Stimulated activated CD8-positive, alpha-beta memory T cell treated with anti-CD3 and anti-CD28 coated beads, Interleukin-2, amount 100 ng/mL, for 48 hours (primary cell): Measurements from ENCODE around the gene LCORL.
"Not testable (repeated sequence)": the region's sequence is repeated elsewhere in the genome, so short reads cannot be mapped to it uniquely, and the experiment has no call there.

Source experiments
- DNase-seq, 2 donors: peaks; one replicate each; pipeline ENCODE4 v3.0.0-alpha.2; 2020; ENCODE audit warnings: low read depth in 2 of 2

The LCORL gene

GRCh38 chr4:18020145-18020670, 1.3 kb downstream of the LCORL start:
- DNase-seq, result no peak

DNA sequence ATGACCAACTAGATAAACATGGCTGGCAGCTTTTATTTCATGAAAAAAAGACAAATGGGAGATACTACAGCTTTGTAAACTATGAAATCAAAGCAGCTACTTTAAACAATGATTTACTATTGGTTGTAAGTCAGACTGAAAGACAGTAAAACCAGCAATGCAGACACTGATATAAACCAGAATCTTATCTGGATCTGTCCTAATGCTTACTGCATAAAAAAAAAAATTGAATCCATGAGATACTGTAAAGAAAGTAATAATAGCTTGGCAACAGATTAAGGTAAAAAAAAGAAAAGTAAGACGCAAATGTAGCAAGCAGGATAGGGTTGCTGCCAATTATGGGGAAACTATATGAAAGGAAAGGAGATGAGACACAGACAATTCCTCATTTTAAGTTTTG, 7.3 kb downstream of the LCORL start:
- no peak for DNase-seq

- DNase-seq, result no peak
Measured at GRCh38 chr4:18012807-18013462, 8.6 kb downstream of the LCORL start.

DNA sequence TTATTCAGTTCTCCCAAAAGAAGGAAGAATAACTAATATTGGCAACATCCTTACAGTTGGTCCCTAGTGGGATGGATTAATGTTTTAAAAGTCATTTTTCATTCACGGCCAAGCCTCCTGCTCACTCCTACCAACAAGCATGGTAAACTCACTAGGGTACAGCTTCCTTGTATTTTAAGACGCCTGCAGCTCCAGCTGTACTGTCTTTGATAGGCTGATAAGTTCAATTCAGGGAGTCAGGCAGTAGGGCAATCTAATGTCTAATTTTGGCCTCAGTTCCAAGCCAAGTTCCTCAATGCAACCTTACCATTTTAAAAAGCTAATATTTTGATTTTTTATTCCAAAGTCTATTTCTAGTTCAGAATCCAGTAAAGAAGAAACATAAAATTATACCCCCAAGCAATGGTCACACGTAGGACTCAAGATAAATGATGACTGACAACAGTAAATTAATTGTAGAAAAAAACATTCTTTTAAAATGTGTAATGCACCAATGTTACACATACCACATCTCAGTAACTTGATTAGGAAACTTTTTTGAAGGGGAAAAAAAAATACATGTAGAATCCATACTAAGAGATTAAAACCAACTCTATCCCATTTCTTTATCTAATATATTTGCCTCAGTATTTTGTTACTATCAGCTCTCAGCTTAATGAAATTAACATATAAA, 9.3 kb downstream of the LCORL start:
- no peak for DNase-seq

GRCh38 chr4:18007625-18008024, 13.9 kb downstream of the LCORL start:
- no peak for DNase-seq

DNA sequence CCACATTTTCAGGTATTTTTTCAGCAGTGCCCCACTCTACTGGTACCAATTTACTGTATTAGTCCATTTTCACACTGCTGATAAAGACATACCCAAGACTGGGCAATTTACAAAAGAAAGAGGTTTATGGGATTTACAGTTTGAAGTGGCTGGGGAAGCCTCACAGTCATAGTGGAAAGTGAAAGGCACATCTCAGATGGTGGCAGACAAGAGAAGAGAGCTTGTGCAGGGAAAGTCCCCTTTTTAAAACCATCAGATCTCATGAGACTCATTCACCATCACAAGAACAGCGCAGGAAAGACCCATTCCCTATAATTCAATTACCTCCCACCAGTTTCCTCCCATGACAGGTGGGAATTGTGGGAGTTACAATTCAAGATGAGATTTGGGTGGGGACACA, 15.1 kb downstream of the LCORL start:
- not testable (repeated sequence) for DNase-seq

DNA sequence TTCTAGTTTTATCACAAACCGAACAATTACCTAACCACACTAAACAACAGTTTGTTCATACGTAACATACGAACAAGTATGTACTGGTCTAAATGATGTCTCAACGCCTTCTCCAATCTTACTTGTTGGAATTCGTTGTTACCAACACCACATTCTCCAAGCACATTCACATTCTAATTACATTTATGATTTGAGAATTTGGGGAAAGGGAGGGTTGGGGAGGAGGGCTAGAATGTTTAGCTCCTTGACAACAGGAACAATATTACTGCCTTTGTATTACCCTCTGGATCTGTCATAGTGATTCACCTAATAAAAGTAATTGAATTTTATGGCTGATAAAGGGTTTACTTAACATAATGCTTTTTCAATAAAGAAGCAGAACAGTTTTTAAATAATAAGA, 24.4 kb downstream of the LCORL start:
- DNase-seq, result no peak

DNA sequence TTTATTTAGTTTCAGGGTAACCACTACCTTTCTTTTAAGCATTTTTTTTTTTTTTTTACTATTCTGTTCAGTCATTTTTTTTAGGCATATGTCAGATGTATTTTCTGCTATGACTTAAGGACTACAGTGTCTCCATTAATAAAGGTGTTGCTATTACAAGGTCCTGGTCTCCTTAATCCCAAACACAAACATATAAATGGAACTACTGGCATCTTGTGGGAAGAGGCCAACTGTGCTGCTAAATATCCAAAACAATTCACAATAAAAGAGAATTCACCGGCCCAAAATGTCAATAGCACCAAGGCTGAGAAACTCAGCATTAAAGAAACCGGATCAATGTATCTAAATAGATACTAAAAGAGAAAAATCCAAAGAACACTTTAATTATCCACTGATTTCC, 26.4 kb downstream of the LCORL start:
- DNase-seq, result no peak

DNA sequence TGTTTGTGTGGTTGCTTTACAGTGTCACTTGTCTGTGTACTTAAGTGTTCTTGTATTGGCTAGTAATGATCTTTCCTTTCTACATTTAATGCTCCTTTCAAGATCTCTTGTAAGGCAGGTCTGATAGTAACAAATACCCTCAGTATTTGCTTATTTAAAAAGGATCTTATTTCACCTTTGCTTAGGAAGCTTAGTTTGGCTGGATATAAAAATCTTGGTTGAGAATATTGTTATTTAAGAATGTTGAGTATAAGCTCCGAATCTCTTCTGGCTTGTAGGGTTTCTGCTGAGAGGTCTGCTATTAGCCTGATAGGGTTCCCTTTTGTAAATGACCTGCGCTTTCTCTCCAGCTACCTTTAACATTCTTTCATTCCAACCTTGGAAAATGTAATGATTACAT, 35.7 kb downstream of the LCORL start:
- DNase-seq, result no peak

- no peak for DNase-seq
Measured at GRCh38 chr4:17981063-17981462, 40.5 kb downstream of the LCORL start.

DNA sequence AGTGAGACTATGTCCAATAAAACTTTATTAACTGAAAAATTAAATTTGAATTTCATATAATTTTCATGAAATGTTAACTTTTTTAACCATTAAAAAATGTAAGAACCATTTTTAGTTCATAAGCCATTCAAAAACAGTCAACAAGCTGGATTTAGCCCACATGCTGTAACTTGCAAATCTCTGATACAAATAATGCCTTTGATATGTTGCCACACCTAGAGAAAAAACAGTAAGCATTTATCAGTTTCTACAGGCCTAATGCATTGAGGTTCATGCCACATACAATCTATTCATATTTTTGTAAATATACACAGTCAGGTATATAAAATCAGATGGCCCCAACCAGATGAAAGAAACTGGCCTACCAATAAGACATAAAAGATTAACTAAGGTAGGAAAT, 52.8 kb downstream of the LCORL start:
- no peak for DNase-seq

GRCh38 chr4:17967078-17967477, 54.5 kb downstream of the LCORL start:
- no peak for DNase-seq

DNA sequence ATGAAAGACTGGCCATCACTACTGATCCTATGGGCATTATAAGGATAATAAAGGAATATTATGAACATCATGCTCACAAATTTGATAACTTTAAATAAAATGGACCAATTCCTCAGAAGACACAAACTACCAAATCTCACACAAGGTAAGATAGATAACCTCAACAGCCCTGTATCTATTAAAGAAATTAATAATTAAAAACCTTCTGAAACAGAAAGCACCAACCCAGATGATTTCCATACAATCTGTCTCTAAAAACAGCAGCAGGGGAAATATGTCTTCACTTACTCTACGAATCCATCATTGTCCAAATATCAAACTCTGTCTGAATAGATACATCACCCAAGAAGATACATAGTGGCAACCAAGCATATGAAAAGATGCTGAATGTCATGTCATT, 55.2 kb downstream of the LCORL start:
- no peak for DNase-seq

- no peak for DNase-seq
Measured at GRCh38 chr4:17964576-17964975, 57.0 kb downstream of the LCORL start.

- DNase-seq, result no peak
Measured at GRCh38 chr4:17962171-17962570, 59.4 kb downstream of the LCORL start.

DNA sequence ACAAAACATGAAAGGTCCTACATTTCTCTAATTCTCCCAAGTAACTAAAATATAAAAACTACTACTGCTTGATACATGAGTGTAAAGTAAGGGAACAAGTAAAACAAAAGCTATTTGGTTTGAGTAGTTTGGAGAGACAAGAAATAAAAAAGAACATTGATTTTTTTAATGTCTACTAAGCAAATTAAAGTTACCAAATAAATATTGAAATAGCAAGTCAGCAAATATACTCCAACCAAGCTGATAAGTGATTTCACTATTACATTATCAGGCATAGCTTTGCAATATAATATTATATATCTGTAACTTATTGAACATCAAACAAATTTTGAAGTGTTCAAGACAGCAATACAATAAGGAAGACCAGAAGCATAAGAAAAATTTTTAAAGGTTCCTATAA, 60.3 kb downstream of the LCORL start:
- no peak for DNase-seq

DNA sequence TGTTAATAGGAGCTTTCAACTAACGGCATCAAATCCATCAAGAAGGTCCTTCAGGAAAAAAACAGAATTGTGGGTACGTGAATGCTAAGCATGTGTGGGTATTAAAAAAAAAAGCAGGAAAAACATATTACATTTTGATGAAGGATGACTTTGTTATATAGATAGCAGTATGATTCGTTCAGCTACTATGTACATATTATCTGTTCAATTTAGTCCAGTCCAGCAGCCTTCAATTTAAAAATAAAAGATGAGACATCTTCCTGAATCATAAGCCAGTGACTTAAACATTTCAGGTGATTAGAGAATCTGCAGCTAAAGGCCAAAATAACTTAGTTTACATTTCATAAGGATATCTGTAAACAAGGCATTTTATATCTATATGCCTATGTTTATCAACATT, 63.4 kb downstream of the LCORL start:
- no peak for DNase-seq

- no peak for DNase-seq
Measured at GRCh38 chr4:17957688-17958087, 63.9 kb downstream of the LCORL start.

DNA sequence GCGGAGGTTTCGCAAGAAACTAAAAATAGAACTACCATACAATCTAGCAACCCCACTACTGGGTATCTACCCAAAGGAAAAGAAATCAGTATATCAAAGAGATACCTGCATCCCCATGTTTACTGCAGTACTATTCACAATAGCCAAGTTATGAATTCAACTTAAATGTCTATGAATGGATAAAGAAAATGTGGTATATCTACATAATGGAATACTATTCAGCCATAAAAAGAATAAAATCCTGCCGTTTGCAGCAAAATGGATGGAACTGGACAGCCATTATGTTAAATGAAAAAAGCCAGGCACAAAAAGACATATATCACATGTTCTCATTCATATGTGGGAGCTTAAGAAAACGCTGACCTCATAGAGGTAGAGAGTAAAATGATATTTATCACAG, 65.3 kb downstream of the LCORL start:
- no peak for DNase-seq

GRCh38 chr4:17945303-17945702, 76.3 kb downstream of the LCORL start:
- DNase-seq, result no peak

- no peak for DNase-seq
Measured at GRCh38 chr4:17941731-17942130, 79.8 kb downstream of the LCORL start.

- DNase-seq, result no peak
Measured at GRCh38 chr4:17939054-17939453, 82.5 kb downstream of the LCORL start.

- no peak for DNase-seq
Measured at GRCh38 chr4:17934286-17934685, 87.3 kb downstream of the LCORL start.

DNA sequence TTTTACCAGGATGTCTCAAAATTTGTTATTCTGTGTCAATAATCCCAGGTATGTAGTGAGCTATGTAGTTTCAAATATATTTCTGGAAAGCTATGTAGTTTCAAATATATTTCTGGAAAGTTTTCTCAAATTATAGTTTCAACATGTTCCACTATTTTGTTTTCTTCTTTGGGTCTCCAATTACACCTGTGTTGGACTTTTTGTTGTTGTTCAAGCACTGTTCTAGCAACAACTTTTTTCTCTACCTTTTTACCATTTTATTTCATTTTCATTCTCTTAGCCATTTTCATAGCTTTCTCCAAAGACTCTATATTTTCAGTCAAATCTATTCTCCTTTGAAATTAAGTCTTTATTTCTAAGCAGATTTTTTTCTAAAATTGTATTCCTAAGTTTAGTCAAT, 88.4 kb downstream of the LCORL start:
- DNase-seq, result no peak
